ENCODE measurements around the gene SLC5A9.
"Not testable (repeated sequence)": the region's sequence is repeated elsewhere in the genome, so short reads cannot be mapped to it uniquely, and the experiment has no call there.

SLC5A9 gene

DNA sequence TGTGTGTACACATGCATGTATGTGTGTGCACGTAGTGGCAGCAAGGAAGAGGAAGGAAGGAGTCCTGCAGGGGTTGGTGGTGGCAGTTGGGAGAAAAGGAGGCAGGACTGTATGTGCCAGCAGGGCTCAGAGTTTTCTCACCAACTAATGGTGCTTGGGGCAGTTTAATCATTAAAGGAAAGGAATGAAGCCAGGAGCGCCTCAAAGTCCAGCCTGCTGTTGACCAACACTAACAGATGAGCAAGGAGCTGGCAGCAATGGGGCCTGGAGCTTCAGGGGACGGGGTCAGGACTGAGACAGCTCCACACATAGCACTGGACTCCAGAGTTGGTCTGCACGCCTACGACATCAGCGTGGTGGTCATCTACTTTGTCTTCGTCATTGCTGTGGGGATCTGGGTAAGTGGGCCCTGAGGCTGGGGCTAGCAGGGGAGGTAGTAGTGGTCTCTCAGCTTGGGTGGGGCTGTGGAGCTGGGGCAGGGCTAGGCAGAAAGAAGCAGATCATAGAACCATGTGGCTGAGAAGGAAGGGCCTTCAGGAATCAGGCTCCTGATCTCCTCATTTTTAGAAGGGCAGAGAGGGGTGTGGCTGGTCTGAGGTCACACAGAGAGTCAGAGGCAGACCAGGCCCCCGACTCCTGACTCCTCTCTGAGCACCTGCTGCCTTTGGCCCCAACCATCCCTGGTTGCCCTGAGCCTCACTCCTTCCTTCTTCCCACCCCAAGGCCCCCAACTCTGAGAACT, at the start of gene SLC5A9:
TSS of gene SLC5A9 (plus strand) at position 216 of the 742 bp plus-strand sequence. CDS start at position 237, 21 bp downstream.
- DNase-seq = no peak

DNA sequence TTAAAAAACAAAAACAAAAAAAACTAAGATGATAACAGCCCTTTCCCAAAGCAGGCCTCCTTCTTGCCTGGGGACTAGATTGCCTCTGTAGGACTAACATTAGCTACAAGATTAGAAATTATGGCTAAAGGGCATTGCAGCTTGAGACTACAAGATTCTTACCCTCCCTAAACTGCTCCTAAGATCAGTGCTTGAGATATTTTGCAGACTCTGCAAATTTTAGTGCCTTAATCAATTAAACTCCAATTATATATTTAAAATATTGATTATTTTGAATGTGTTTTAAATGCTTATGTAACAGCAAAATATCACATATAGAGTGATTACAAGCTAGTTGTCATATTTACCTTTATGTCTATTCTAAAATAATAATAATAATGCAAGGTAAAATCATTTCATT, 47.4 kb upstream of the SLC5A9 start:
- DNase-seq = no peak

DNA sequence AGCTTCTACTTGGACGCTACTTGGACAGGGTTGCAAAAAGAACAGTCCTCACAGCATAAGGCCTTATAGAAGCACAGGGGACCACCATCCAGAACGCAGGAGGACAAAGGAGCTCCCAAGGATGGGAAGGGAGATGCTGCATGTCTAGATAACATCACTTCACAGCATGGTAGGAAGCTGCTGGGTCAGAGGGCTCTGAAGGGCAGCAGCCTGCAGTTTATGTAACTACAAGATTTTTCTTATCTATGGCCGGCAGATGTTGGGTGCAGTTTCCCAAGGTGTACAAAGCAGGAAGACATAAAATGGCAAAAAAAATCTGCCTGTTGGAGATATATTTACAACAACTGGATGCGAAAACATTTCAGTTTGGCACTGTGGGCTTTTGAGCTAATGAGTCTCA, 45.3 kb upstream of the SLC5A9 start:
- no peak for DNase-seq

GRCh38 chr1:48181669-48182367, 40.7 kb upstream of the SLC5A9 start:
- DNase-seq = no peak

DNA sequence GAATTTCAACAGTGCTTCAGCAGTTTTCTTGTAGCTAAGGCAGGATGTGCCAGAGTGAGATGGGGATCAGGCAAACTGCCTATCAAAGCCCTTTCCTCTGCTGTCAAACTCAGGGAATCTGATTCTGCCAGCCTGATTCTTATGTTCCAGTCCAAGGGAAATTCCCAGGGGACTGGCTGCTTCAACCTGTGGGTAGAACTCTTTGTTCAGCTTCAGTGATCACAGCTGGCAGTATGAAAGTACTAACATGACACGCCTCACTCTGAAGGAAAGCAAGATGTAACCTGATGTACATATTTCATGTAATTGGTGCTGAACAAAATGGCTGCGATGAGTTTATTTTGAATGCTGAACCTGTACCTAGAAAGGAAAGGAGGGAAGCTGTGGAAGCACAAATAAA, 40.1 kb upstream of the SLC5A9 start:
- DNase-seq = peak; percentile 77

- no peak for DNase-seq
Measured at GRCh38 chr1:48186306-48186839, 36.1 kb upstream of the SLC5A9 start.

DNA sequence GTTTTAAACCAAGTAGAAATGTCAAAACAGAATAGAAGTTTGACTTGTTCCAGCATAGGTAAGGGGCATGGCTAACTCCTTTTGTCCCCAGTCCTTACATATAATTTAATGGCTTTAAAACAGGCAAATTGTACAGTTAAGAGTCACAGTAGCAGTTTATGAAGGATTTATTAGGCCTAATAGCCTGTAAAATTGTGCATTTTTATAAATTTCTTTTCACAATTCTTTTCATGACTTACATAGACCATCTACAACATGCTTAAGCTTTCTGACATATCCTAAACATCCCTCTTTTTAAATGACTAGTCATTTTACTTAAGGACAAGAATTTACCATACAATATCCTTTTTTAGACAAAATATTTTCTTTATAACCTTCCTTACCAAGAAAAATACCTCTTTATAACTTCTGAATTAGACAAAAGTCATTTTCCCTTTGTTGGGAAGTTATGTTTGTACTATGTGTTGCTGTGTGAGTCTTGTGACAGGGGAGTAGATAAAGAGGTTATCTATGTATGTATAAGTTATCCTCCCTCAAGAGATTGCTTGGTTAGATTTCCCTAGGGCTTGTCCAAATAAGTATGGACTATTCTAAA, 34.5 kb upstream of the SLC5A9 start:
- no peak for DNase-seq

DNA sequence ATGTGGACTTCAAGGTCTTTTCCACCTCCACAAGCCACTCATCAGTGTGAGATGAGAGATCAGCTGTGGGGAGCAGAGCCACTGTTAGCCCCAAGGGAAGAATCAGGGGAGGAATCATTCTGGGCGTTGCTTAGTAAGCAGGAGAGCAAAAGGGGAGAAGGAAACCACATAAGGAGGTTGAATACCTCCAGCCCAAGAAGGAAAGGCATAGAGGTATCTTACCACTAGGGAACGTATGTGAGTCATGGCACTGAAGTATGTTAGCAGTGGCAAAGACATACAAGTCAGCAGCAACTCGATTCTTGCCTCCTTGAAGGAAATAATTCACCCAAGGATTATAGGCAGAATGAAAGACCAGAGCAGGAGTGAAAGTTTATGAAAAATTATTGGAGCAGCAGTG, 31.6 kb upstream of the SLC5A9 start:
- DNase-seq = no peak

DNA sequence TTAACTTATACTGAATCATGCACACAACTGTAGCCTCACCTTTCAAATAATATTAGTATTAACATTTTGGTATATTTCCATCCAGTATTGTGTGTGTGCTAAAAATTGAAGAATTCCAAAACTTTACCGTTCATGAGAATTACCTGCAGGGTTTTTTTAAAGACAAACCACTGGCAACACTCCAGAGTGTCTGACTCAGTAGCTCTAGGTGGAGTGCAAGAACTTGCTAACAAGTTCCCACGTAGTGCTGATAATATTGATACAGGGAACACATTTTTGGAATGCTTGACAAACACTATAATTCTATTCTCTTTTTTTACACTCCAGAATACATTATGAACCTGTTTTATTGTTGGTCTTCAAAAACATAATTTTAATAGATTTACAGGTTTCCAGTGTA, 27.7 kb upstream of the SLC5A9 start:
- no peak for DNase-seq

GRCh38 chr1:48196237-48196636, 26.3 kb upstream of the SLC5A9 start:
- DNase-seq = no peak

DNA sequence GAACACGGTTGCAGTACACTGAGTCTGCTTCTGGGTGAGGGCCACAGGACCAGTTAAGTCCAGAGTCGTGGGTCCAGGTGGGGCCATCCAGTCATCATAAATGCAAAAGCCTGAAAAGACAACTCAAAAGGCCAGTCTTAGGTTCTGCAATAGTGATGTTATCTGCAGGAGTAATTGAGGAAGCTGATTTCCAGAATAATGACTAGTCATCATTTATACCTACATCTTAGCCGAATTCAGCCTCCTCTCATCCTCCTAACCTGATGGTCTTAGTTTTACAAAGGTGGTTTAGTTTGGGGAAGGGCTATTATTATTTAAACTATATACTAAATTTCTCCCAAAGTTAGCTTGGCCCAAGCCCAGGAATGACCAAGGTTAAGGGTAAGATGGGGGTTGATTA, 23.5 kb upstream of the SLC5A9 start:
- no peak for DNase-seq

DNA sequence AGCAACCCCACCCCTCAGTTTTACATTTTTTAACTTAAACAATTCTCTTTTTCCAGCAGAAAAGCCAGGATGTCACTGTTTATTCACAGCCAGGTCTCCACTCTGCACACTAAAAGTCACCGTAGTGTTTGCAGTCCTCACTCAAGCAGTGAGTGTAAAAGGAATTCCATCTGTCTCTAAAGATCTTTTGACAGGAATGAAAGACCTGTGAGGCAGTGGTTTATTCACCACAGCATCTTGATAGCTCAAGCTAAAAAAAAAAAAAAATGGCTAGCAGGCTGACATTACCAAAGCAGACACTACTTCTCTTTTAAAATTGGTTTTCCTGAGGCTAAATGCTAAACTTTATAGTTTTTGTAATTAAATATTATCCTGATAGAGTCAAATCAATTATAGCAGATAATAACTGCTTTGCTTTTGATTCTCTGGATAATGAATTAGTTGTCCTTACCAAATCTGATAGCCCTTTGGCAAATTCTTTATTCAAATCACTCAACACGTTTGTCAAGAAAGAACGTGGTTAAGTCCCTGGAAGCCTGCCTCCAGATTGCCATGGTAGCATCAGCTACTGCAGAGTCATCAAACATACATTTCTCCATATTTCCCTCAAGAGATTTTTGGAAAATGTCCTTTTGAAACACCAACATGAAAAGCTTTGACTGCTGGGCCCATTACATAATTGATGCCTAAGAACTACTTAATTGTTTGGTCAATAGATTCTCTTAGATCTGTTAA, 22.2 kb upstream of the SLC5A9 start:
- DNase-seq = no peak

- DNase-seq = peak; percentile 48
Measured at GRCh38 chr1:48202030-48202752, 20.3 kb upstream of the SLC5A9 start.

DNA sequence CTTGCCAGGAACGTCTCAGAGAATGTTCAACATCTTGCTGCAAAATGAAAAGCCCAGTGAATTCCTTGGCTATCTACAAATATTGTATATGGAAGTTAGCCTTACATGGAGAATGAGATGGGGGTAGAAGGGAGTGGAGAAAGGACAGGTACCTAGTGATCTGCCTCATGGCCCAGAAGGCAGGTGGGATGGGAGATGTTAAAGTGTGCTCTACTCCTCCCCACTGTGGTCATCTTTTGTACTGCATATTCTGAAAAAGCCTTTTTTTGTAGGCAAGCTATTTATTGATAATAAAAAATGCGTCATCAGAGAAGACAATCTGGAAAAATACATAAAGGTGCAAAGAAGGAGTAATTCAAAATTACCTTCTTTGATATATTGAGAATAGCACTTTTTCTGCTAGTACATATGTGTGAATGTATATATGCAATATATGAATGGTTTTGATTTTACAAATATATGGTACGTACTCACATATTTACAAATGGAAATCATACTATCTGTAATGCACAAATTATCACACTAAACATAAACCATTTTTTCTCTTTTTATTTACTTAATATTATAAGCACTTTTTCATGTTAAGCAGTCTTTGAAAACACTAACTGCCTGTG, 19.1 kb upstream of the SLC5A9 start:
- peak; percentile 12 for DNase-seq

DNA sequence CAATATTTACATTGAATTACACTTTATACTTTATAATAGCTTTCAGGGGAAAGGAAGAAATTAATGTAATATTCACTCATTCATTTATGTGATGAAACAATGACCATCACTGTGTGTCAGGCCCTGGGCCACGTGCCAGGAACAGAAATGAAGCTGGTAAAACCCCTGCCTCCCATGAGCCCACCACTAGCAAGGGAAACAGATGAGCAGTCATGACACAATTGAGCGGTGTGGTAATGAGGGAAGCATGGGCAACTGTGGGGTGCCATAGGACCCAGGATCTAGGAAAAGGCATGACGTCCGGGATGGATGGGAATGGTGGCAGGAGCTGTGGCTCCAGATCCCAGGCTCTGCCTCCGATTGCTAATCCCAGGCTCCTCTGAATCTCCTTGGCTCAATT, 17.0 kb upstream of the SLC5A9 start:
- no peak for DNase-seq

DNA sequence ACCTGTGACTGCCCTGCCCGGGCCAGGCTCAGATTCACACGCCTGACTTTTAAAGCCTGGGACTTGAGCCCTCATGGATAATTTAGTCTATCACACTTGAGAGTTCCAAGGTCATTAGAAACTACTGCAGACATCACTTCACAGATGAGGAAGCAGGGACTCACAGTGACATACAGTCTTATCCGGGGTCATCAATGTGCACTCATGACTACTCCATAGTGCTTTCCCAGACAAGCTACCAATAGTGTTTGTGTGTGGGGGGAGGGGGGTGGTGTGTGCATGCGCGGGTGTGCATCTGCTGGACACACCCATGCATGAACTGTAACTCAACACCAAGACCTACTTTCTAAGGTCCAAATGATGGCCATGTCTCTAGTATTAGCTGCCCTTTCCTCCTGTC, 16.1 kb upstream of the SLC5A9 start:
- no peak for DNase-seq

DNA sequence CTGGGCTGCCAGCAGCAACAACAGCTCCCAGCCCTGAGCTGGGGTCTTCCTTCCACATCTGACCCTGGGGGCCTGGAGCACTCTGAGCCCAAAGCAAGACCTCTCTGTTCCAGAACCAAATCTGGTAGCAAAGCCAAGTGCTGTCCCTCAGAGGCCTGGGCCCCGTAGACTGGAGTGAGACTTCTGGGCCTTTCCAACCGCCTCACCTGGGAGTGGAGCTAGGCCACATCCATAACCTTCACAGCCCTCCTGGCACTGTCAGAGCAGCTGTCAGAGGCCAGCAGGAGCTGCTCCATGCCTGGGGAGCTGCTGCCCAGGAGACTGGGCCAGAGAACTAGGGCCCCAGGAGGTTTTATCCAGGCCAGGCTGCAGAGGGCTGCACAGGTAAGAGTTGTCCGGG, 15.4 kb upstream of the SLC5A9 start:
- DNase-seq = no peak

DNA sequence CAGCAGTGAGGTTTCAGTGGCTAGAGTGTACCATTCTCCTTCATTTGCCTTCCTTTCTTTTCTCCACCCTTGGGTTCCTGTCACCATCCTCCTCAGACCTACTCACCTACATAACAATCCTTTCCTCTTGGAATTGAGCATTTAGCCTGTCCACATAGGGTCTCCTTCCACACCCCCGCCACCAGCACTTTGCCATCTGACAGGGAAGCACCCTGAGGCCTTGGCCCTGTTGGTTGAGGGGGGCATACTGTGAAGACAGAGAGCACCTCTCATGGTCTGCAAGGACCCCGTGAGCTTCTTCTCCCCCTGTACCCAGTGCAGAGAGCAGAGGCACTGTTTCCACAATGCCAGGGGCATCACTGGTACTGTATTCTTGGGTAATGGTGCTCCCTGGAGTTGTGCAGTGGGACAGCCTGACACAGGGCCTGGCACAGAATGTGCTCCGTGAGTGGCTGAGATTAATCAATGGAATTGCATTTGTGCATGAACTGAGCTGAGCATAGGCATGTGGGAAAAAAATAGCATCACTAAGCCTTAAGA, 14.9 kb upstream of the SLC5A9 start:
- no peak for DNase-seq

GRCh38 chr1:48208251-48208650, 14.3 kb upstream of the SLC5A9 start:
- DNase-seq = no peak

- DNase-seq = no peak
Measured at GRCh38 chr1:48208652-48209051, 13.9 kb upstream of the SLC5A9 start.

DNA sequence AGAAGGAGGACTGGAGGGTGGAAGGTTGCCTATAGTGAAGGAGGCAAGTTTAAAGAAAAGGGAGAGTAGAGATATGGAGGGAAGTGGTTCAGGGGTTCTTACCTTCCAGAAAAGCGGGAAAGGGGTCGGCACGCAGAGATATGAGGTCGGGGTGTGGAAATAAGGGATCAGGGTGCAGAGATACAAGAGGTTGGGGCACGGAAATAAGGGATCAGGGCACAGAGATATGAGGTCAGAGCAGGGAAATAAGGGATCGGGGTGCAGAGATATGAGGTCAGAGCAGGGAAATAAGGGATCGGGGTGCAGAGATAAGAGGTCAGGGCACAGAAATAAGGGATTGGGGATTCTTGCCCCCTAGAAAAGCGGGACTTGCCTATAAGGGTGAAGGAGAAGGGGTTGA, 9.1 kb upstream of the SLC5A9 start:
- not testable (repeated sequence) for DNase-seq

DNA sequence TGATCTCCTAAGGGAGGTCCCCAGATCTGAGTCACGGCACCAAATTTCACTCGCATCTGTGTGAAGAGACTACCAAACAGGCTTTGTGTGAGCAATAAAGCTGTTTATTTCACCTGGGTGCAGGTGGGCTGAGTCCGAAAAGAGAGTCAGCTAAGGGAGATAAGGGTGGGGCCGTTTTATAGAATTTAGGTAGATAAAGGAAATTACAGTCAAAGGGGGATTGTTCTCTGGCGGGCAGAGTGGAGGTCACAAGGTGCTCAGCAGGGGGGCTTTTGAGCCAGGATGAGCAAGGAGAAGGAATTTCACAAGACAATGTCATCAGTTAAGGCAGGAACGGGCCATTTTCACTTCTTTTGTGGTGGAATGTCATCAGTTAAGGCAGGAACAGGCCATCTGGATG, 8.2 kb upstream of the SLC5A9 start:
- DNase-seq = not testable (repeated sequence)

Measured in NCI-H1092 treated with DMSO at 0.1 percent for 48 hours (cell line).